IMR-90 (cell line): ENCODE measurements around the gene NFIA. TPM values are rescaled to one million over a fixed set of nuclear protein-coding genes. Genes with fewer than 3 reads are reported as not detected.

Experiments
- ATAC-seq: fragments of 200-7000 bp; cut with Tn5 transposase; 2 replicates; pipeline ENCODE4 v1.9.1; 2020; ENCODE audit warnings: low read depth, mild to moderate bottlenecking, moderate library complexity
- BruUV-seq: library from RNA; stranded (reverse); fragments of 400-500 nt; replicated peaks from 2 replicates; lab custom pipeline; 2021; lab: Mats Ljungman, UMichigan
- CTCF ChIA-PET: fragments of 300-600 bp; formaldehyde crosslinking; extraction: SDS; loops from one replicate; lab custom pipeline; 2021; ENCODE audit warnings: antibody characterized with exemption; lab: Yijun Ruan, JAX
- POLR2A ChIA-PET: fragments of 300-600 bp; sonication (Branson Sonifier 250); formaldehyde crosslinking; loops from one replicate; lab custom pipeline; 2022; ENCODE audit warnings: antibody characterized with exemption; ENCODE audit not compliant: unreplicated experiment; lab: Charles Lee
- DNase-seq: peaks from one replicate; pipeline ENCODE4 v3.0.0; 2013
- H2AFZ ChIP-seq: replicated peaks from 2 replicates; pipeline ENCODE3; 2013; ENCODE audit warnings: low read length, mild to moderate bottlenecking; ENCODE audit not compliant: poor library complexity
- H2AK5ac ChIP-seq: 2 replicates; pipeline ENCODE4 v1.6.1; 2013; ENCODE audit warnings: low read depth, low read length, inconsistent platforms
- H2AK9ac ChIP-seq: replicated peaks from 2 replicates; pipeline ENCODE3; 2013; ENCODE audit warnings: mild to moderate bottlenecking, low read depth, low read length, moderate library complexity; ENCODE audit not compliant: poor library complexity
- H2BK120ac ChIP-seq: 2 replicates; pipeline ENCODE4 v1.6.1; 2013; ENCODE audit warnings: low read depth, low read length, inconsistent platforms
- H2BK15ac ChIP-seq: 3 replicates; pipeline ENCODE4 v1.6.1; 2013; ENCODE audit warnings: low read depth, low read length, inconsistent platforms
- H2BK20ac ChIP-seq: 2 replicates; pipeline ENCODE4 v1.6.1; 2013; ENCODE audit warnings: low read depth, mild to moderate bottlenecking, inconsistent platforms, low read length, moderate library complexity
- H2BK5ac ChIP-seq: 2 replicates; pipeline ENCODE4 v1.6.1; 2013; ENCODE audit warnings: mild to moderate bottlenecking, low read depth, low read length, inconsistent platforms; ENCODE audit not compliant: poor library complexity, severe bottlenecking
- H3K14ac ChIP-seq: replicated peaks from 2 replicates; pipeline ENCODE4 v1.6.1; 2013; ENCODE audit warnings: low read depth, low read length, inconsistent platforms
- H3K18ac ChIP-seq: 2 replicates; pipeline ENCODE4 v1.6.1; 2013; ENCODE audit warnings: low read depth, low read length, control low read depth
- H3K23ac ChIP-seq: 2 replicates; pipeline ENCODE4 v1.6.1; 2013; ENCODE audit warnings: low read depth, low read length, inconsistent platforms
- H3K27ac ChIP-seq: 2 replicates; pipeline ENCODE4 v1.5.1; 2013; ENCODE audit warnings: mild to moderate bottlenecking, control low read depth, low read length; ENCODE audit not compliant: insufficient read depth
- H3K27me3 ChIP-seq: 2 replicates; pipeline ENCODE4 v1.6.1; 2013; ENCODE audit warnings: low read length; ENCODE audit not compliant: control insufficient read depth, insufficient read depth
- H3K36me3 ChIP-seq: 2 replicates; pipeline ENCODE4 v1.6.1; 2013; ENCODE audit warnings: low read length, mixed read lengths; ENCODE audit not compliant: control insufficient read depth, insufficient read depth
- H3K4ac ChIP-seq: 2 replicates; pipeline ENCODE4 v1.6.1; 2013; ENCODE audit warnings: low read depth, low read length, inconsistent platforms
- H3K4me1 ChIP-seq: 2 replicates; pipeline ENCODE4 v1.6.1; 2013; ENCODE audit warnings: low read length, mixed read lengths; ENCODE audit not compliant: control insufficient read depth, insufficient read depth
- H3K4me2 ChIP-seq: 2 replicates; pipeline ENCODE4 v1.6.1; 2013; ENCODE audit warnings: low read depth, mild to moderate bottlenecking, control low read depth, low read length, moderate library complexity
- H3K4me3 ChIP-seq: 2 replicates; pipeline ENCODE4 v1.5.1; 2013; ENCODE audit warnings: low read depth, mild to moderate bottlenecking, control low read depth, low read length, moderate library complexity; ENCODE audit not compliant: insufficient read depth
- H3K56ac ChIP-seq: 2 replicates; pipeline ENCODE4 v1.6.1; 2013; ENCODE audit warnings: low read length, inconsistent platforms; ENCODE audit not compliant: insufficient read depth; ENCODE audit errors: extremely low read depth
- H3K79me1 ChIP-seq, 2 experiments: 2 replicates each; pipeline ENCODE4 v1.6.1; 2013; ENCODE audit warnings: low read length in 2 of 2, inconsistent platforms in 1 of 2, low read depth in 1 of 2
- H3K9ac ChIP-seq: 2 replicates; pipeline ENCODE4 v1.6.1; 2013; ENCODE audit warnings: low read depth, low read length, control low read depth
- H3K9me1 ChIP-seq: 2 replicates; pipeline ENCODE4 v1.6.1; 2013; ENCODE audit warnings: low read length, inconsistent platforms; ENCODE audit not compliant: insufficient read depth
- H3K9me3 ChIP-seq: 2 replicates; pipeline ENCODE4 v1.6.1; 2013; ENCODE audit warnings: low read length; ENCODE audit not compliant: control insufficient read depth, insufficient read depth
- H4K20me1 ChIP-seq: 2 replicates; pipeline ENCODE4 v1.6.1; 2013; ENCODE audit warnings: low read length, inconsistent platforms; ENCODE audit not compliant: insufficient read depth
- H4K5ac ChIP-seq: 2 replicates; pipeline ENCODE4 v1.6.1; 2013; ENCODE audit warnings: mild to moderate bottlenecking, low read depth, low read length, control low read depth
- H4K8ac ChIP-seq, 2 experiments: 2 replicates each; pipeline ENCODE4 v1.6.1; 2013; ENCODE audit warnings: low read depth in 2 of 2, low read length in 2 of 2, control low read depth in 1 of 2, inconsistent platforms in 1 of 2
- H4K91ac ChIP-seq: 2 replicates; pipeline ENCODE4 v1.6.1; 2013; ENCODE audit warnings: low read depth, low read length, inconsistent platforms; ENCODE audit not compliant: insufficient read depth
- BHLHE40 ChIP-seq: fragments of 150-350 bp; IDR thresholded peaks from 2 replicates; pipeline ENCODE4 v1.6.1; 2016; ENCODE audit warnings: mild to moderate bottlenecking, low read depth, low read length
- CEBPB ChIP-seq: IDR thresholded peaks from 2 replicates; pipeline ENCODE4 v1.6.1; 2012; ENCODE audit warnings: low read depth, low read length, improper control_type of control experiment
- CHD1 ChIP-seq: IDR thresholded peaks from 2 replicates; pipeline ENCODE4 v1.6.1; 2012; ENCODE audit warnings: low read depth, low read length, improper control_type of control experiment
- CTCF ChIP-seq: conservative IDR thresholded peaks from 2 replicates; pipeline ENCODE4 v1.5.1; 2012; ENCODE audit warnings: mild to moderate bottlenecking, low read depth, low read length, improper control_type of control experiment
- FOS ChIP-seq: fragments of 150-350 bp; IDR thresholded peaks from 2 replicates; pipeline ENCODE4 v1.6.1; 2016; ENCODE audit warnings: low read depth, low read length
- MAFK ChIP-seq: IDR thresholded peaks from 2 replicates; pipeline ENCODE4 v1.6.1; 2012; ENCODE audit warnings: low read depth, low read length, improper control_type of control experiment
- MXI1 ChIP-seq: IDR thresholded peaks from 2 replicates; pipeline ENCODE4 v1.6.1; 2012; ENCODE audit warnings: low read depth, mild to moderate bottlenecking, low read length, moderate library complexity, borderline replicate concordance
- NFE2L2 ChIP-seq: fragments of 150-350 bp; IDR thresholded peaks from 2 replicates; pipeline ENCODE4 v1.6.1; 2016; ENCODE audit warnings: low read depth, mild to moderate bottlenecking, low read length
- POLR2A ChIP-seq: IDR thresholded peaks from 2 replicates; pipeline ENCODE4 v1.6.1; 2012; ENCODE audit warnings: mild to moderate bottlenecking, low read depth, low read length
- RAD21 ChIP-seq: IDR thresholded peaks from 2 replicates; pipeline ENCODE4 v1.6.1; 2012; ENCODE audit warnings: low read length, improper control_type of control experiment
- RCOR1 ChIP-seq: IDR thresholded peaks from 2 replicates; pipeline ENCODE4 v1.6.1; 2012; ENCODE audit warnings: mild to moderate bottlenecking, low read length, improper control_type of control experiment; ENCODE audit not compliant: insufficient replicate concordance
- RFX5 ChIP-seq: IDR thresholded peaks from 2 replicates; pipeline ENCODE4 v1.8.0; 2012; ENCODE audit warnings: low read depth, mild to moderate bottlenecking, low read length, moderate library complexity
- SMC3 ChIP-seq: fragments of 150-350 bp; IDR thresholded peaks from 2 replicates; pipeline ENCODE4 v1.6.1; 2016; ENCODE audit warnings: low read depth, mild to moderate bottlenecking, antibody characterized with exemption, low read length, moderate library complexity
- USF2 ChIP-seq: fragments of 150-350 bp; IDR thresholded peaks from 2 replicates; pipeline ENCODE4 v1.6.1; 2017; ENCODE audit warnings: mild to moderate bottlenecking, antibody characterized with exemption, low read length, low read depth
- WGBS, 2 experiments: methylation state at CpG; one replicate each; pipeline versions ENCODE4 v1.1.5 to v1.1.7; 2013; ENCODE audit warnings: missing lambda C conversion rate in 2 of 2; ENCODE audit not compliant: insufficient read length in 1 of 2; ENCODE audit errors: extremely low coverage in 2 of 2; 5-methylcytosine and 5-hydroxymethylcytosine counted together
- dilution Hi-C: fragments of 300-500 bp; cut with HindIII; formaldehyde crosslinking; loops from one replicate; pipeline ENCODE4 v1.14.3; 2018; ENCODE audit warnings: low sequenced_read_pairs; ENCODE audit not compliant: unreplicated experiment
- in situ Hi-C: fragments of 300-500 bp; cut with MboI; formaldehyde crosslinking; loops from 3 replicates; pipeline ENCODE4 v1.14.3; 2019; ENCODE audit warnings: low sequenced_read_pairs, inconsistent platforms, mixed read lengths
- intact Hi-C: fragments of 100-400 bp; cut with micrococcal nuclease; formaldehyde crosslinking; loops from 2 replicates; pipeline ENCODE4 v1.10.0; 2022
- polyA plus RNA-seq, 3 experiments: library from polyadenylated mRNA; depleted of rRNA; stranded (reverse); fragments of >200 nt; gene quantifications; 2 replicates each; pipeline ENCODE4 v1.2.3, GENCODE V29; 2012; ENCODE audit warnings: low replicate concordance in 1 of 3
- total RNA-seq: library from RNA; depleted of rRNA; stranded (reverse); fragments of >200 nt; gene quantifications from 2 replicates; pipeline ENCODE4 v1.2.3, GENCODE V29; 2012

Gene NFIA
- total and polyA plus RNA-seq, 2 of the 4 experiments (the other 2 are of a cell fraction) = 1.6 to 2.2 TPM

GRCh38 chr1:61327436-61327835 lies 245.1 kb downstream of the NFIA start:
- Histone ChIP-seq H4K8ac (no peak overlapping the region), H4K5ac (no peak overlapping the region), H4K20me1 (no peaks in the 10 kb centered on the region), H3K4me1 (no peaks in the 10 kb centered on the region), H3K18ac (no peak overlapping the region), H3K27me3 (peaks cover 5% of the 10 kb centered on the region), H2BK5ac (no peak overlapping the region), H2BK20ac (no peak overlapping the region), H2AK9ac (no peak overlapping the region), H2AFZ (no peak overlapping the region), H3K23ac (no peak overlapping the region), H3K9me1 (no peaks in the 10 kb centered on the region), H2AK5ac (no peak overlapping the region), H3K79me1 (no peaks in the 10 kb centered on the region), H4K91ac (no peak overlapping the region), H3K4ac (no peak overlapping the region), H3K4me3 (no peak overlapping the region), H3K4me2 (no peak overlapping the region), H2BK15ac (no peak overlapping the region), H3K27ac (no peak overlapping the region), H3K36me3 (no peaks in the 10 kb centered on the region), H3K9ac (no peak overlapping the region), H3K14ac (no peak overlapping the region), H2BK120ac (no peak overlapping the region), H3K56ac (no peak overlapping the region), H3K9me3 (no peaks in the 10 kb centered on the region)
- no peak for TF ChIP-seq CEBPB
- no peak for TF ChIP-seq BHLHE40
- TF ChIP-seq USF2 = no peak
- TF ChIP-seq NFE2L2 = no peak
- TF ChIP-seq SMC3 = no peak
- no peak for TF ChIP-seq CHD1
- no peak for TF ChIP-seq RCOR1
- no peak for TF ChIP-seq POLR2A
- no peak for TF ChIP-seq RFX5
- no peak for TF ChIP-seq CTCF
- TF ChIP-seq RAD21 = no peak
- TF ChIP-seq MXI1 = no peak
- no peak for TF ChIP-seq MAFK
- no peak for TF ChIP-seq FOS
- DNase-seq = no peak
- ChIA-PET POLR2A (no interaction called here), CTCF (no interaction called here)
- ATAC-seq = no peak
- no CpG with 5 or more reads among the region's 5 CpGs for WGBS, 2 experiments
- in situ Hi-C loops = no loop called here
- intact Hi-C loops = no loop called here
- dilution Hi-C loops = no loop called here
- no TSS peak for BruUV-seq
